Effector CD8-positive, alpha-beta T cell (primary cell): ENCODE data around the gene MICAL2.
A peak's percentile ranks its signal among the peaks of the same experiment; 100 is the strongest.

Experiments used
- DNase-seq: peaks from one replicate; lab custom pipeline; 2025; lab: John Stamatoyannopoulos, UW
- total RNA-seq, 4 experiments: gene quantifications; one replicate each; lab custom pipeline; 2026; lab: John Stamatoyannopoulos, UW

The MICAL2 gene, protein sequence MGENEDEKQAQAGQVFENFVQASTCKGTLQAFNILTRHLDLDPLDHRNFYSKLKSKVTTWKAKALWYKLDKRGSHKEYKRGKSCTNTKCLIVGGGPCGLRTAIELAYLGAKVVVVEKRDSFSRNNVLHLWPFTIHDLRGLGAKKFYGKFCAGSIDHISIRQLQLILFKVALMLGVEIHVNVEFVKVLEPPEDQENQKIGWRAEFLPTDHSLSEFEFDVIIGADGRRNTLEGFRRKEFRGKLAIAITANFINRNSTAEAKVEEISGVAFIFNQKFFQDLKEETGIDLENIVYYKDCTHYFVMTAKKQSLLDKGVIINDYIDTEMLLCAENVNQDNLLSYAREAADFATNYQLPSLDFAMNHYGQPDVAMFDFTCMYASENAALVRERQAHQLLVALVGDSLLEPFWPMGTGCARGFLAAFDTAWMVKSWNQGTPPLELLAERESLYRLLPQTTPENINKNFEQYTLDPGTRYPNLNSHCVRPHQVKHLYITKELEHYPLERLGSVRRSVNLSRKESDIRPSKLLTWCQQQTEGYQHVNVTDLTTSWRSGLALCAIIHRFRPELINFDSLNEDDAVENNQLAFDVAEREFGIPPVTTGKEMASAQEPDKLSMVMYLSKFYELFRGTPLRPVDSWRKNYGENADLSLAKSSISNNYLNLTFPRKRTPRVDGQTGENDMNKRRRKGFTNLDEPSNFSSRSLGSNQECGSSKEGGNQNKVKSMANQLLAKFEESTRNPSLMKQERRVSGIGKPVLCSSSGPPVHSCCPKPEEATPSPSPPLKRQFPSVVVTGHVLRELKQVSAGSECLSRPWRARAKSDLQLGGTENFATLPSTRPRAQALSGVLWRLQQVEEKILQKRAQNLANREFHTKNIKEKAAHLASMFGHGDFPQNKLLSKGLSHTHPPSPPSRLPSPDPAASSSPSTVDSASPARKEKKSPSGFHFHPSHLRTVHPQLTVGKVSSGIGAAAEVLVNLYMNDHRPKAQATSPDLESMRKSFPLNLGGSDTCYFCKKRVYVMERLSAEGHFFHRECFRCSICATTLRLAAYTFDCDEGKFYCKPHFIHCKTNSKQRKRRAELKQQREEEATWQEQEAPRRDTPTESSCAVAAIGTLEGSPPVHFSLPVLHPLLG
- 40.9 to 52.4 (median 42.5) reads per million in 4 experiments for total RNA-seq

DNA sequence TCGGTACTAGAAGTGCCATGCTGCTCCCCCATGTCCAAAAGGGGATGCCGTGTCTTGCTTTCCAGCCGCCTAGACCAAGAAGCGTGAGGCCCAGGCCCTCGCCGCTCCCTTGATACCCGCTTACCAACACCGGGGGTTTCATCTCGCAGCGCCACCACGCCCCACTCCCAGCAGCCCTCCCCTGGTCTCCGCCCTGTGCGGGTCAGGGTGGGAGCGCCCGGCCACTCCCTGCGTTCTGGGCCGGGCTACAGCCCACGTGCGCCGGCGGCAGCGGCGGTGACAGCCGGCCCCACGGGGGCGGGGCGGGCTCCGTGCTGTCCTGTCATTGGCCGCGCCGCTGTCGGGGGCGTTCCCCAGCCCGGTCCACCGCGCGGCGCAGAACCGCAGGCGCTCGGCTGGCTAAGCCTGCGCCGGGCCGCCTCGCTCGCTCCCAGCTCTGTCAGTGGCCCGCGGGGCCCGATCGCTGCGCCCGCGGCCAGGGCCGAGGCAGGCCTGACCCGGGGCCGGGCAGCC is at the start of gene MICAL2:
Gene MICAL2 (plus strand): TSS at position 390 of the 513 bp plus-strand sequence. CDS start 51,566 bp downstream, outside the sequence.
- peak; percentile 70 for DNase-seq

DNA sequence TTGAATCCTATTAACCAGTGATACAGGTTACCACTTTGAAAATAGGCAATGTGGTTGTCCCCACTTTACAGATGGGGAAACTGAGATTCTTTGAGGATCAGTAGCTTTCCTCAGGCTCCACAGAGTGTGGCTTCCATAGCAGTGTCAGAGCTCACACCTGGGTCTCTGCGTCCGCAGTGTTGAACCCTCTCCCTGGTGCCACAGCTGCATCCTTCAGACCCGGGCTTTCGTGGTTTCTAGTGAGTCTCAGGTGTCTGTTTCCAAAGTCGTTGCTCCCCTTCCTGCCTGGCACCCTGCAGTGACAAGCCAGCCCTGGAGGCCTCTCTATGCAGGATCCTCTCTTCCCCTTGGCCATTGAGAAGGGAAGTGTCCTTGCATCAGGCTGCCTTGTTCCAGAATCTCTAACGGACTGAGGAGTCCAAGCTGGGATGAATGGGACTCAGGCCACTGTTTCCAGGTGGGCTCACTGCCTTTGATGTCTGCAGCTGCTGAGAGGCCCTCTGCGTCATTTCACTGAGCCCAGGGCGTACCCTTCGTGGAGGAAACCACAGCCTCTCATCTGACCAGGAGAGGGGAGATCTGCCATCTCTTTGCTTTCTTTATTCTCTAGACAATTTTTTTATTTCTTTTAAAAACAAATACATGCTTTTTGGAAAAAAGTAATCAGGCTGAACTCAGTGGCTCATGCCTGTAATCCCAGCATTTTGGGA is 48.4 kb upstream of the MICAL2 start:
- DNase-seq = no peak

DNA sequence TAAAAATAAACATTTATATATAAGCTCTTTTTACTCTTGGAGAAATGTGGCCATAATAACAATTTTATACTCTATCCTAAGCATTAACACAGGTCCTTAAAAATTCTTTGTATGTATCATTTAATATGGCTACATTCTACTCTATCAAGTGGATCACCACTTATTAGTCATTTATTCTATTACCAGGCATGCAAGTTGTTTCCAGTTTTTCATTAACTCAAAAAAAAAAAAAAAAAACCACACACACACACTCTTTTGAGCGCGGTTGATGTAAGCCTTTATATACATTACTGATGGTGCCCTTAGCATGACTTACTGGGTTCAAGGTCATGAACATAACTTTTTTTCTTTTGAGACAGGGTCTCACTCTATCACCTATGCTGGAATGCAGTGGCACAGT is 47.1 kb upstream of the MICAL2 start:
- DNase-seq = no peak

- DNase-seq = no peak
These were observed 46.0 kb upstream of the MICAL2 start for GRCh38 chr11:12064136-12064953.

- no peak for DNase-seq
These were observed 45.5 kb upstream of the MICAL2 start for GRCh38 chr11:12064954-12065280.

- DNase-seq = no peak
These were observed 44.2 kb upstream of the MICAL2 start for GRCh38 chr11:12066056-12066798.

DNA sequence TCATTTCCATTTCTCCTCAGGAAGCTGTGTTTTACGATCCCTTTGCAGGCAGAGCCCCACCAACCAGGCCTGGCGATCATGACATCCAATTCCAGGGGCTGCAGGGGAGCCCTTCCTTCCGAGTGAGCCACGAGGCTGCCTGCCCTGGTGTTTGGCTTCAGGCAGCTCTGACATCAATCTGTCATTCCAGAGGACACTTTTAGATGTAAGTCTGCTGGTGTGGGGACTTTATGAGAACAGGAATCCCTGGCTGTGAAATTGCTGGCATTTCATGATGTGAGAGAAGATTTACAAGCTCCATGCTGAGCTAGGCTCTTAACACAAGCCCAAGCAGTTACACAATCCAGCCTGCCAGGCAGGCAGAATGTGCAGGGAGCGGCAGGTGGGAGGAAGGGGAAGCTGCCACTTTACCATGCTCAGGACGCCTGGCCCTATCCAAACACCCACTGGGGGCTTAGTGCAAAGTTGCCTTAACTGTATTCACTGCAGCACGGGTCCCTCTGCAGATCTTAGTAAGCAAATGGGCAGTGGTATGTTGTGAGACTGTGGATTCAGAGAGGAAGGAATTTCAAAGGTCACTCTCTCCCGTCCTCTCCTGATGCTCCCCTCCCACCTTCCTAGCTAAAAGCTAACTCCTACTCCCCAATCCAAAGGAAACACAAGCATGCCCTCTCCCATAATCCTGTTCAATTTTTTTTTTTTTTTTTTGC is 43.4 kb upstream of the MICAL2 start:
- DNase-seq = no peak

DNA sequence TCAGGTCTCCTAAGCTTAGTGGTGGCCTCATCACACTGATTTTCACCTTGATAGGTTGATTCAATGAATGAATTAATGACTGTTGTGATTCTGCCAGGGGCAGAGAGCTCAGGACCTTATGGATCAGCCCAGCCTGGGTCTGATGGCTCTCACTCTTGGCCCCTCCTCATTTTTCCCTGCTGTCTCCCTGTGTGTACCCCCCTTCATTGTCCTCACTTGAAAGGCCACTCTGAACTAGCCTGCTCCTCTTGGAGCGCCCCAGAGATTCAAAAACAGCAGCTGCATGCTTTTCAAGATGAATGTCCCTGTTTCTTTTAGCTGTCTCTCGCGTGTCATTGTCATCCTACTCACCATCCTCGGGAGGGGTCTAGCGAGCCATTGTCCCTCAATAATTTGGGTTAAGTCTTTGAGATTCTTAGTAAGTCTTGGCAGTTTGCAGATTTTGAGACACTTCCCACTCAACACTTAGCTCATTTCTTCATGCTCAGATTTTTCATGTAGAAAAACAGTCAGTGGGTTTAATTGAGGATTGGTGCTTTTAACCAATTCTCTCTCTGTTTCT is 42.5 kb upstream of the MICAL2 start:
- no peak for DNase-seq

GRCh38 chr11:12069066-12069676 is 41.2 kb upstream of the MICAL2 start:
- DNase-seq = no peak

DNA sequence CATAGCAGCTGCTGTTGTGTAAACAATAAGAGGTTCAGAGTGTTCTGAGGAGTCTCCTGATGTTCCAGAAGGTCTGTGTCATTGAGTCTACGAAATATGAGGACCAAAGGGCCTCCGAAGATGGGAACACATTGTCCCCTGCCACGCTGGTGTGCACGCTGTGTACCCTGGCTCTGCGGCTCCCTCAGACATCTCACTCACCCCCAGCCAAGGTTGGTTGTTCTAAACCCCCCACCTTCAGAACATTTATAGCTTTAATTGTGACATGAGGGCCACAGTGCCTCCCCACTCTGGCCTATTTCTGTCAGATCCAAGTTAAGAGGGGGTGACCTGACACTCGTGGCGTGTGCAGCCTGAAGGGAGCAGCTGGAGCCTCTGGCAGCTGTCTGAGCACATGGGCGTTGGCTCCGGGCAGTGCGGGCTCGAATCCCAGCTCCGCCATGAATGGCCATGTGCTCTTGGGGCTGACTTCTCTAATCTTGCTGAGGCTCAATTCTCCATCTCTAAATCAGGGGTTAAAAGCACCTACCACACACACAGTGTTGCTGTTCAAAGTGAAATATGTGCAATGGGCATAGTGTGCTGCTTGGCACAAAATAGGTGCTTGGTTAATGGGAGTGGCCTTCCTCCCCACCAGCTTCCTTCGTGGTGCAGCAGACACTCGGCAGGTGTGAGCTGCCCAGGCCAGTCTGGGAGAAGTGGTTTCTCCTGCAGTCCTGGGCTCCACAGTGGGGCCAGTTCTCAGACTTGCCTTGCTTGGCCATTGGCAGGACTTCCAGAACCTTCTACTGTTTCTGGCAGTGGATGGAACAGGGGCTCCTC is 39.7 kb upstream of the MICAL2 start:
- DNase-seq = no peak

GRCh38 chr11:12071574-12071973 is 38.8 kb upstream of the MICAL2 start:
- no peak for DNase-seq

GRCh38 chr11:12073436-12073835 is 37.0 kb upstream of the MICAL2 start:
- no peak for DNase-seq

DNA sequence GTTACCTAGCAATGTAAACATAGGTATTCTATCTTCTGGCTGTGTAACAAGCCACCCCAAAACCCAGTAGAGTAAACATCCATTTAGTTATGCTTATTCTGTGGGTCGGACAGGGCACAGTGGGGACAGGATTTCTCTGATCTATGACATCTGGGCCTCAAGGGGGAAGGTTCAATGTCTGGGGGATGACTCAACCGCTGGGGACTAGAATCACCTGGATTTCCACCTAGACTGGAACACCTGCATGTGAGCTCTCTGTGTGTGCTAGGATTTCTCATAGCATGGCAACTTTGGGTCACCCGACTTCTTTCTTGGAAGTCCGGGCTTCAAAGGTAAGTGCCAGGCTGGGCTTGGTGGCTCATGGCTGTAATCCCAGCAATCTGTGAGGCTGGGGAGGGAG is 36.5 kb upstream of the MICAL2 start:
- DNase-seq = no peak

- no peak for DNase-seq
These were observed 35.7 kb upstream of the MICAL2 start for GRCh38 chr11:12074529-12075195.

GRCh38 chr11:12075291-12075690 is 35.1 kb upstream of the MICAL2 start:
- DNase-seq = no peak

DNA sequence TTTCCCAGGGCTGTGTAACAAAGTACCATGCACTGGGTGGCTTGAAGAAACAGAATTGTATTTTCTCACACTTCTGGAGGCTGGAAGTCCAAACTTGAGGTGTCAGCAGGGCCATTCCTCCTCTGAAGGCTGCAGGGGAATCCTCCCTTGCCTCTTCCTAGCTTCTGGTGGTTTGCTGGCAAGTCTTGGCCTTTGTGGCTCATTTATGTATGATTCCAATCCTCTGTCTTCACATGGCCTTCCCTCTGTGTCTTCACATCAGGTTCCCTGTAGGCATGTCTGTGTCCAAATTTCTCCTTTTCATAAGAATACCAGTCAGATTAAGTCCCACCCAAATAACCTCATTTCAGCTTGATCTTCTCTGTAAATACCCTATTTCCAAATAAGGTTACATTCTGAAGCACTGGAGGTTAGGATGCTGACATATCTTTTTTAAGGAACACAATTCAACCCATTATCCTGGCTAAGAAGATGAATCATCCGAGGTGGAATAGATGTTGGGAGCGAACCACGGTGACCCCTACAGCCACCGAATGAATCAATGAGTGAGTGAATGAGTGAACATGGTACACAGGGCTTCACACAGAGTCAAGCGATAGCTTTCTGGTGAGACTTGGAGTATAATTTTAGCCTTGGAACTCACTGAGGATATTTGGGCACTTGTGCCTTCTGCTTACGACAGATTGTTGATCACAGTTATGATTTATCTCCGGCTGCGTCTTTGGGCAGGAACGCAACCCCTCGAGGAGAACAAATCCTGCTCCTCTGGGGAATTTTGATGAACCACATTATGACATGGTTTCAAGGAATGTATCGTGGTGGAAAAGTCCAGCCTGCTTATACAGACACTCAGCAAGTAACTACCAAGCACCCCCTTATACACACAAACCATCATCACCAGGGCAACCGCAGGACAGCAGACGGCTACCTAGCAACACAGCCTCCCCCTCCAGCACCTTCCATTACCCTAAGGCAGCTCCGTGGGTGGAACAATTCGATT is 34.3 kb upstream of the MICAL2 start:
- no peak for DNase-seq
